ENCODE results near the gene ZNF469.

Gene ZNF469

GRCh38 chr16:88346680-88347505 is 35.9 kb upstream of the ZNF469 start:
- no peak for DNase-seq

DNA sequence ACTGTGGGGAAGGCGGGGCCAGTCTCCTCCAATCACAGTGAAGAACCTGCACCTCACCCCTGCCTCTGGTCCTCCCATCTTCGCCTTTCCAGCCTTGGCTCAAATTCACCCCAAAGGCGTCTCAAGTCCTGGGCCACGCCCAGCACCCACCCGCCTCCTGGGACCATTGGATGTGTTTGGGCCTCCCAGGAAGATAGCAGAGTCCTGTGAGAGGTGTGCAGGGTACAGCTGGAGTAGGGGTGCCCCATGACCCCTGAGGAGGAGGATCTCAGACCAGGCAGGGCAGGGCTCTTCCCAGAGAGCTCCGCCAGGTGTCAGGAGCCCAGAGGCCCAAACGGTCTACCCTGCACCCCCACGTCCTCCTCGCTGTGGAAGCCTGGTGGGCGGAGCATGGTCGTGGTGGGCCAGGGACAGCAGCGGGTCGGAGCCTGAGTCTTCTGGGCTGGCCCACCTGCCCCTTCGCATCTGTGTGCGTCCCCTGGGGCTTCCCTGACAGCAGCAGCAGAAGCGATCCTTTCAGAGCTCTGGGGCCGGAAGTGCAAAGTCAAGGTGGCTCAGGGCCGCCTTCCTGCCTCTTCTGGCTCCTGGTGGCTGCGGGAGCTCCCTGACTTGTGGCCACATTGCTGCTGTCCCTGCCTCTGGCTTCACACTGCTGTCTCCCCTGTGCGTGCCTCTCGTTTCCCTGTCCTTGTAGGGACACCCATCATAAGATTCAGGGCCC is 34.9 kb upstream of the ZNF469 start:
- no peak for DNase-seq

GRCh38 chr16:88348377-88349152 is 34.2 kb upstream of the ZNF469 start:
- DNase-seq, result no peak

- DNase-seq, result no peak
These were observed 33.4 kb upstream of the ZNF469 start for GRCh38 chr16:88349153-88349902.

GRCh38 chr16:88349903-88350900 is 32.6 kb upstream of the ZNF469 start:
- DNase-seq, result no peak

- no peak for DNase-seq
These were observed 31.8 kb upstream of the ZNF469 start for GRCh38 chr16:88350922-88351321.

- DNase-seq, result no peak
These were observed 31.2 kb upstream of the ZNF469 start for GRCh38 chr16:88351491-88352101.

DNA sequence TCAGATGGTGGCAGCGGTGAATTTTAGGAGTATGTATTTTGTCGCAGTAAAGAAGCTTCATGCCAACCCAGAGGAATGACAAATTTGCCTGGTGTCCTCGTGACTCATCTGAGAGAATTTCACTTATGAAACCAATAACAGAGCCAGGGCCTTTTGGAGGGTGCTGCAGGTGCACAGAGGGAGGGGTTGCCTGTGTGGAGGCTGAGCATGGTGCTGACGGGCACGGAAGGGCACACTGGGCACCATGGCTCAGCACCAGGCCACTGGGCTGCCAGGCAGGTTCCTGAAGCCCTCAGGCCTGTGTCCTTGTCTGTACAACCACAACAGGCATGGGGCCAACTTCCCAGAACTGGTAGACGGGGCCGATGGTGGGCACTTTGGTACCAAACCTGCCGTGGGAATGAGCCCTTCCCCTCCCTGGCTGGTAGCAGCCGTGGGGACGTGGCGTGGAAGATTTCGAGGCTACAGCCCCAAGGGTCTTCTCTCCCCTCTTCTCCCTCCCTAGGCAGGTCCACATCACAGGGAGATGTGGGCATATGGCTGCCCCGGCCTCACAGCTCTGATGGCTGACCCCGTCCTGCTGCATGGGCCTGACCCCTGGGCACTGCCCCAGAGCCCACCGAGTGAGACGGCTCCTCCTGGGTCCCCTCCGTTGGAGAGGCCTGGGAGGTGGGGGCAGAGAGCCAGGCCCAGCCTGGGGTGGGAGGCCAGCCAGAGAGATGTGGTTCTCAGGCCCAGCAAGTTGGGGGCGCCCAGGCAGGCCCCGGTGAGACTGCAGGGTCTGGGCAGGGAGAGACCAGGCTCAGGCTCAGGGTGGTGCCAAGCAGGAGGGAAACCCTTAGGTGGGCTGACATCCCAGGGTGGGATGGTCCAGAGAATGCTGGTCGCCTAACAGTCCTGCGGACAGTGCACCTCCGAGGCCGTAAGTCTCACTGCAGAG is 30.2 kb upstream of the ZNF469 start:
- no peak for DNase-seq

GRCh38 chr16:88353232-88353631 is 29.5 kb upstream of the ZNF469 start:
- no peak for DNase-seq

DNA sequence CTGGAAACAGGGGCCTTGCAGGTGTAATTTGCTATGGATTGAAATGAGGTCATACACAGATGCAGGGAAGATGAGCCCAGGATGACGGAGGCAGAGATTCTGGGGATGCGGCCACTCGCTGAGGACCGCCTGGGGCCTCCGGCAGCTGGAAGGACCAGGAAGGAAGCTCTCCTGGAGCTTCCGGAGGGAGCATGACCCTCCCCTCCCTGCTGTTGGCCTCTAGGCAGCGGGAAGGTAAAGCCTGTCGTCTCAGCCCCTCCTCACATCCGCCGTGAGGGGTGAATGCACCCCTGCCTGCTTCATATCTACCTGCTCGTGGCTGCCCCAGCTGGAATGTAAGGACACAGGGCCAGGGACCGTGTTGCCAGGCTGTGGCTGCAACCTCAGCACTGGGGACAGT is 29.1 kb upstream of the ZNF469 start:
- no peak for DNase-seq

- DNase-seq, result no peak
These were observed 28.3 kb upstream of the ZNF469 start for GRCh38 chr16:88354229-88355092.

DNA sequence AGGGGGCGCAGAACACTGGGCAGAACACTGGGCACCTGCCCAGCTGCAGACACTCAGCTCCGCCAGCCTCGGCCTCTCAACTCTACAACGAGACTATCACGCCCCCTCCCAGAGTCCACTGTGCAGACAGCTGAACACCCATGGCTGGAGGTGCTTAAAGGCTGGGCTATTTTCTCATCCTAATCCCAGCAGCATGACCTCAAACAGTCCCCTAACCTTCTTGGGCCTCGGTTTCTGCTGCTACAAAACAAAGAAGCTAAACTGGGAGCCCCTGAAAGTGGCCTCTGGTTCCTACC is 27.7 kb upstream of the ZNF469 start:
- no peak for DNase-seq

DNA sequence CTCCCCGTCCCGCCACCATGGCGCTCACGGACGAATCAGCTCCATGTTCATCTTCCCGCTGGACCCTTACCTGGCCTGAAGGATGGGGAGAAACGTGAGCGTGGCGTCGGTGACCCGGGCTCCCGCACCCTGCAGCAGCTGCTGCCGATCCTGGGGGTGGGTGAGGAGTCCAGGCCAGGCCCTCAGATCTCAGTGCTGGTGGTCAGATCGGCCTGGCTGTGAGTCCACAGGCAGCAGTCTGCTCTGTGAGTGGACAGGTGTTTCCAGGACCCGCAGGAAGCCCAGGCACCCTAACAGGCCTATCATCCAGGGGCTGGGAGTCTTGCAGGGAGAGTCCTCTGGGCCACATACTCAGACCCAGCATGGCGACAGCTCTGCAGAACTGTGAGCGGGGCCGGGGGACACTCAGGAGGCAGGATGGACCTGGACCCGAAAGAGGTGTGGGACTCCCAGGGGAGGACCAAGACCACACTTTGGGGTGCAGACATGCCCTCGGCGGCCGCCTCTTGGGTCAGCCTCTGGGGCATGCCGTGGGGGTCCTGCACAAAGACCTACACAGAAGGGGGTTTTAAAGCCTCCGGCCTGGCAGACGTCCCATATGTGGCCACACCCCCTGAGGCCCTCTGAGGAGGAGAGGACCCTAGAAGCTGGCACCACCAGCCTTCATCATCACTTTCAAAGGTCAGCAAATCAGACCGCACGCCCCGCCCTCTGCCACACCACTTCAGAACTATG is 27.2 kb upstream of the ZNF469 start:
- no peak for DNase-seq

GRCh38 chr16:88356124-88356726 is 26.5 kb upstream of the ZNF469 start:
- no peak for DNase-seq

DNA sequence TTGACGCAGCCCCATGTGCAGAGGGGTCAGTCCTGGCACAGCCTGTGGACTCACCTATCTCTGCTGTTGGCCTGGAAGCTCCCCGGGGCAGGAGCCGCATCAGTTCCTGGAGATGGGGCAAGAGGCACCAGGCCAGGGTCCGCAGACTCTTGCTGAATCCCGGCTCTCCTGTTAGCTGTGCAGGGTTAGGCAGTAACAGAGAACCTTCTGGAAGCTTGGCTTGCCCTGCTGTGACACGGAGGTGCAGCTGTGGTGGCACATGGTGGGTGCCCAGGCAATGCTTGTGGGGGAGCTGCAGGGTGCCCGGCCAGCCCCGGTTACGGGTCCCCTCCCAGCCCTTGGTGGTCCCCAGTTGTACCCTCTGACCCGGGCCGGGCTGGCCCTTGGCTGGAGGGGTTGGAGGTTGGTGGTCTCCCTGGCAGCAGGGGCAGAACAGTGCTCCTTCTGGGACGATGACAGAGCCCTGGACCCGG is 26.0 kb upstream of the ZNF469 start:
- no peak for DNase-seq

GRCh38 chr16:88357317-88358022 is 25.3 kb upstream of the ZNF469 start:
- DNase-seq, result no peak

DNA sequence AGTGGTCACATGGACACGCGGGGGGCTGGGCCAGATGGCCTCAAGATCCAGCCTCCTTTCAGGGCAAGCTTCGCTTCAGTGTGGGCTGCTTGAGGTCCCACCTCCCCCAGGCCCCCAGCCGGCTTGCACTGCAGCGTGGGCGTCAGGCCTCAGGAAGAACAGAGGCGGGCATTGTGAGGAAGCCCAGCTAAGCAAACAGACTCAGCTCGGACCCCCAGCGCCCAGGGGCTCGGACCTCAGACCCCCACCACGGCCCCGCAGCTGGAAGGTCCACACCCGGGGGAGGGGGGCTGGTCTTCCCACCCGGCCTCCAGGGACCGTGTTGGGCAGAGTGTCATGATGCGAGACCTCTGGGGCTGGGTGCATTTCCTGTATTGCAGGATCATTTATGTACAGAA is 24.7 kb upstream of the ZNF469 start:
- no peak for DNase-seq
